HG02798 (cell line): ENCODE data around the gene NCAPH2.
A peak's percentile ranks its signal among the peaks of the same experiment; 100 is the strongest.

Experiments
- ATAC-seq: cut with Tn5 transposase; IDR thresholded peaks from one replicate; pipeline ENCODE4 v1.9.1; 2021; ENCODE audit warnings: mild to moderate bottlenecking; ENCODE audit not compliant: unreplicated experiment, poor library complexity

NCAPH2 gene

DNA sequence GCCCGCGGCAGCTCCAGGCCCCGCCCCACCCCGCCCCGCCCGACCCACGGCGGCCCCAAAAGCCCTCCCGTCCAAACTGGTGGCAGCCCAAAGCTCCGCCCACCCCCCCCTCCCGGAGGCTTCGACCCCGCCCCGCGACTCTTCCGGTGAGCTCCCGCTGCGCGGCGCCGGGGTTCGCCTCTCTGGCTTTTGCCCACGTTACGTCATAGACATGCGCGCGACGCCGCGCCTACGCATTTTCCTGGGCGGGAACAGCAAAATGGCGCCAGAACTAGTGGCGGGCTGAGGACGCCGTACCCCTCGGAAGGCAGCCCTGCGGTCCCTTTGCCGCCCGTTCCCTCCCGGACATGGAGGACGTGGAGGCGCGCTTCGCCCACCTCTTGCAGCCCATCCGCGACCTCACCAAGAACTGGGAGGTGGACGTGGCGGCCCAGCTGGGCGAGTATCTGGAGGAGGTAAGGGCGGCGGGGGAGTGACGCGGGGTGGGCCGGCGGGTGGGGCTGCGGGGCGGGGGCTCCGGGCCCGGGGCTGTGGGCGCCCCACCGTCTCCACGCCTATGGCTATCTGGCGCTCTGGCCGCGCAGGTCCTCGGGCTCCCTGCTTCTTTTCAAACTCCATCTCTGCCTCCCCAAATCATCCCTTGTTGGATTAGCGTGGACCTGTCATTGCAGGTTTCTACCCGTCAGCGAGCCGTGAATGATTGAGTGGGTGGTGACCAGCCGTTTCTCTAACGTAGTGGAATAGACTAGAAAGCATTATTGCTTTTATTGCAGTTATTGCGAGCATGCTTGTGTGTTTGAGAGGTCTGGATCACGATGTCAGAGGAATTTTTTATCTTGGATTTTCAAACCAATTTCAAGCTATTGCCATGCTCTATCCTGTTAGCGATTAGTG, at the start of gene NCAPH2:
Gene NCAPH2 (plus strand): TSS at position 234 of the 894 bp plus-strand sequence. CDS start 114 bp downstream, at position 348.
- ATAC-seq: peak; percentile 81

GRCh38 chr22:50459016-50459415, 49.0 kb upstream of the NCAPH2 start:
- ATAC-seq: no peak

- no peak for ATAC-seq
Observed at GRCh38 chr22:50459496-50460140, 48.4 kb upstream of the NCAPH2 start.

DNA sequence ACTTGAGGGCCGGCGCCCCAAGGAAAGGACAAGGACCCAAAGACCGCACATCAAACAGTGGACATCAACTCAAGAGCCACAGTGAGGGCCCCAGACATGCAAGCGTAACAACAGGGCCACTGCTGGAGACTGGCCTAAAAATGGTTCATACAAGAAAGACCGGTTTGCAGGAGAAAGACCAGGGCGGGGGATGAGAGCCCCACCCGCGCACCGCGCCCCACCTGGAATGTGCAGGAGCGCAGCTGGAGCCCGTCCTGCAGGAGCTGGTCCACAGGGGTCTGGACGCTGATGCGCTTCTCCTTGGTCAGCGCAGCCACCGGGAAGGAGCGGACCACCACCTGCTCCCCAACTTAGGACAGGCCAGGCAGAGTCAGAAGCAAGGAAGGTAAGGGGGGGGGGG, 47.1 kb upstream of the NCAPH2 start:
- ATAC-seq: no peak

DNA sequence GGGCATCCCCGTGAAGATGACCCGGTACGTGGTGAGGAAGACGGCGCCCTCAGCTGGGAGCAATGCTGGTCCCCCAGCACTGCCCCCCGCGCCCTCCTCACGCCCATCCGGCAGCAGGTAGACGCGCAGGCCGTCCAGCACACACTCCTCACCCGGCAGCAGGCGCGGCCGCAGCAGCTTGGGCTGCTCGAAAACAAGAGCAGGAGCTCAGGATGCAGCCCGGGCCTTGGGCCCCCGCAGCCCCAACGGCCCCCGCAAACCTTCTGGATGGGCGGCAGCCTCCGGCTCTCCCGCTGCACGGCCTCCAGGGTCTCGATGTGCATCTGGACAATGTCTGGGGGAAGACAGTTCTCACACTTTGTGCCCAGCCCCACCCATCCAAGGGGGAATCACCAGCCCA, 46.5 kb upstream of the NCAPH2 start:
- no peak for ATAC-seq

- no peak for ATAC-seq
Observed at GRCh38 chr22:50461979-50462540, 46.0 kb upstream of the NCAPH2 start.

DNA sequence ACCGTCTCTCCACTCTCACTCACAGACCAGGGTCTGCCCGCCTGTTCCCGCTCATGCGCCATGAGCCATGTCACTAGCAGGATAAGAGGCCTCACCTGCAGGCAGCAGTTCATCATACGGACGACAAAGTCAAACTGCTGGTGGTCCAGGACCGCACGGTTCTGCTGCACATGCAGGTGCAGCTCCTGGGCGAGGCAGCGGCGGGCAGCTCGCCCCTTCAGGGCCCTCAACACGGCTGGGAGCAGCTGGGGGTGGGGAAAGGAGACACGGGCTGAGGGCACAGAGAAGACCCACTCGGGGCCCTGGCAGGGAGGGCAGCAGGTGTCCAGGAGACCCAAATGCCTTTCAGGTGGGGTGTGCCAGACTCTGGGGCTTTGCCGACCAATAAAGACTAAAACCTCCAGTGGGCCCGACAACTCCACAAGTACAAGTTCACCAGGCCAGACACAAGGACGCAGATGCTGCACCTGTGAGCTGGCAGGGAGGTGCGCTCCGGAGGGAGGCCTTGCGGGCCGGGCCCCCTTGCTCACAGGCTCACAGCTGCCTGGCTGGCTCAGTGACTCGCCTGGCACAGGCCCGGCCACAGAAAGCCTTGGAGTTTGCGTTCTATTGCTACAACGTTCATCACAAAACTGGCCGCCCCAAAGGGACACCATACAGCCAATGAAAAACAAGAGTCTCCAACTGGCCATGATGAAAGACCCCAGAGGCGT, 44.7 kb upstream of the NCAPH2 start:
- no peak for ATAC-seq

- ATAC-seq: no peak
Observed at GRCh38 chr22:50464451-50464850, 43.6 kb upstream of the NCAPH2 start.

- no peak for ATAC-seq
Observed at GRCh38 chr22:50465066-50465930, 42.7 kb upstream of the NCAPH2 start.

DNA sequence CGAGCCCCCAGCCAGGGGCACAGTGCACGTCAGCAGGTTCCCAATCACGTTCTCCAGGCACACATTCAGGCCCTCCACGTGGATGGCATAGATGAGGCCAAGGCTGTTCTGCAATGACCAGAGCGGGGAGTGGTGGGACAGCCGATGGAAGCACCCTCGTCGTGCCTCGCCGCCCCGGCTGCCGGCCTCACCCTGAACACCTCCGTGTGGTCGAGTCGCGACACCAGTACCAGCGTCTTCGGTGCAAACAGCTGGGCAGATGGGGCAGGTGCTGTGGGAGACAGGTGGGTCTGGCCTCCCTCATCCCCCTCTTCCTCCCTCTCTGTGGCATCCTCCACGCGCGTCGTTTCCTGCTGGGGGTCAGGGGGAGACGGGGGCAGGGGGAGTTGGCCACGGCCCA, 40.7 kb upstream of the NCAPH2 start:
- ATAC-seq: no peak

DNA sequence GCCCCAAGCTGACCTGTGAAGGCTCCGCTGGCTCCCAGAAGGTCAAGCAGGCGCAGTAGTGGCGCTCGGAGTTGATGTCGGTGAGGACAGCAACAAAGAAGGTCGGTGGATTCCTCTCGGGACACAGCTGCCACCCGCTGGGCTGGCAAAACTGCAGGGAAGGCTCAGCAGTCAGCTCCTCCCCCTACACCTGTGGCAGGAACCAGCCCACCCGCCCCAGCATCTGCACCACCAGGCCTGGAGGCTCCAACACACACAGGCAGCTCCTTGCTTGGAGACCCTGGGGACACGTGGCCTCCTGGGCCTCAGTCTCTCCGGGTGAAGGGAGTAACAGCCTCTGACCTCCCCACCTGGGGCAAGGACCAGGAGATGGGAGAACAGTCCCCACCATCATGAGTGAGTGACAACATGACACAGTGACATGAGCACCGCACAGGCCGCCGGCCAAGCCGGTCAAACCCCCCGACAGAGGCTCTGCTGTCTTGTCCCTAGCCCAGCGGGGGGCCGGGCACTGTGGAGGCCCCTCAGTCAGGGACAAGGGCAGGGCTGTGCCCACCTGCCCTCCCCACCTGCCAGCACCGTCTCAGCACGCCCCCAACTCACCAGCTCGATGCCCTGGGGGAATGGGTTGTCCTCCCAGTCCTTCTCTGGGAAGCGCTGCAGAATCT, 40.1 kb upstream of the NCAPH2 start:
- no peak for ATAC-seq

- no peak for ATAC-seq
Observed at GRCh38 chr22:50468626-50469025, 39.4 kb upstream of the NCAPH2 start.

GRCh38 chr22:50469377-50470305, 38.4 kb upstream of the NCAPH2 start:
- peak; percentile 62 for ATAC-seq

- ATAC-seq: no peak
Observed at GRCh38 chr22:50470491-50470890, 37.5 kb upstream of the NCAPH2 start.

GRCh38 chr22:50471197-50471847, 36.7 kb upstream of the NCAPH2 start:
- no peak for ATAC-seq

GRCh38 chr22:50471962-50472361, 36.1 kb upstream of the NCAPH2 start:
- ATAC-seq: no peak

- no peak for ATAC-seq
Observed at GRCh38 chr22:50473088-50473487, 34.9 kb upstream of the NCAPH2 start.
